HUES48 (cell line): ENCODE results near the gene CRYGN.

Experiments used
- H3K27ac ChIP-seq: one replicate; pipeline ENCODE4 v1.7.0; 2013; ENCODE audit warnings: low read depth, low read length, inconsistent platforms
- H3K27me3 ChIP-seq: 2 replicates; pipeline ENCODE4 v1.6.1; 2013; ENCODE audit warnings: mild to moderate bottlenecking, low read length; ENCODE audit not compliant: control insufficient read depth, insufficient read depth
- H3K36me3 ChIP-seq: 2 replicates; pipeline ENCODE4 v1.6.1; 2013; ENCODE audit warnings: low read length; ENCODE audit not compliant: control insufficient read depth, insufficient read depth
- H3K4me1 ChIP-seq: 2 replicates; pipeline ENCODE4 v1.6.1; 2013; ENCODE audit warnings: mild to moderate bottlenecking, low read length; ENCODE audit not compliant: control insufficient read depth, insufficient read depth
- H3K4me3 ChIP-seq: 2 replicates; pipeline ENCODE4 v1.5.1; 2013; ENCODE audit warnings: mild to moderate bottlenecking, low read depth, low read length
- H3K9ac ChIP-seq: 2 replicates; pipeline ENCODE4 v1.6.1; 2013; ENCODE audit warnings: mild to moderate bottlenecking, low read depth, low read length, moderate library complexity
- H3K9me3 ChIP-seq: 2 replicates; pipeline ENCODE4 v1.6.1; 2013; ENCODE audit warnings: low read length; ENCODE audit not compliant: control insufficient read depth, insufficient read depth

The CRYGN gene

GRCh38 chr7:151423936-151424335 lies 16.0 kb downstream of the CRYGN start:
- Histone ChIP-seq H3K4me3 (no peak overlapping the region), H3K9ac (no peak overlapping the region), H3K9me3 (no peaks in the 10 kb centered on the region), H3K27me3 (peaks cover 4% of the 10 kb centered on the region; the same call in 1 of the 2 replicates), H3K27ac (no peak overlapping the region), H3K36me3 (no peaks in the 10 kb centered on the region), H3K4me1 (peaks cover 12% of the 10 kb centered on the region; the same call in 1 of the 2 replicates)

- Histone ChIP-seq H3K36me3 (no peaks in the 10 kb centered on the region), H3K27ac (no peak overlapping the region), H3K9me3 (no peaks in the 10 kb centered on the region), H3K27me3 (peaks cover 4% of the 10 kb centered on the region; the same call in 1 of the 2 replicates), H3K9ac (no peak overlapping the region), H3K4me1 (peaks cover 5% of the 10 kb centered on the region; the same call in 1 of the 2 replicates), H3K4me3 (no peak overlapping the region)
Measured at GRCh38 chr7:151423226-151423625, 16.7 kb downstream of the CRYGN start.

- Histone ChIP-seq H3K9ac (no peak overlapping the region), H3K4me1 (no peaks in the 10 kb centered on the region), H3K36me3 (no peaks in the 10 kb centered on the region), H3K4me3 (no peak overlapping the region), H3K27ac (no peak overlapping the region), H3K9me3 (no peaks in the 10 kb centered on the region), H3K27me3 (peaks cover 6% of the 10 kb centered on the region; the same call in 1 of the 2 replicates)
Measured at GRCh38 chr7:151422212-151422611, 17.7 kb downstream of the CRYGN start.

- peaks cover 9% of the 10 kb centered on the region; the same call in 1 of the 2 replicates for H3K4me1 ChIP-seq
- H3K36me3 ChIP-seq: no peaks in the 10 kb centered on the region
- no peak overlapping the region for H3K27ac ChIP-seq
- H3K4me3 ChIP-seq: no peak overlapping the region
- H3K9ac ChIP-seq: no peak overlapping the region
- H3K27me3 ChIP-seq: peaks cover 26% of the 10 kb centered on the region
- no peaks in the 10 kb centered on the region for H3K9me3 ChIP-seq
Measured at GRCh38 chr7:151420144-151420543, 19.8 kb downstream of the CRYGN start.

GRCh38 chr7:151416941-151417315 lies 23.0 kb downstream of the CRYGN start:
- Histone ChIP-seq H3K4me3 (no peak overlapping the region), H3K4me1 (peaks cover 11% of the 10 kb centered on the region), H3K9ac (no peak overlapping the region), H3K27ac (no peak overlapping the region), H3K36me3 (no peaks in the 10 kb centered on the region), H3K27me3 (peaks cover 49% of the 10 kb centered on the region), H3K9me3 (no peaks in the 10 kb centered on the region)

GRCh38 chr7:151416112-151416940 lies 23.6 kb downstream of the CRYGN start:
- H3K36me3 ChIP-seq: no peaks in the 10 kb centered on the region
- H3K9me3 ChIP-seq: no peaks in the 10 kb centered on the region
- peaks cover 17% of the 10 kb centered on the region for H3K4me1 ChIP-seq
- no peak overlapping the region for H3K4me3 ChIP-seq
- no peak overlapping the region for H3K27ac ChIP-seq
- peaks cover 53% of the 10 kb centered on the region for H3K27me3 ChIP-seq
- no peak overlapping the region for H3K9ac ChIP-seq

- Histone ChIP-seq H3K27me3 (peaks cover 61% of the 10 kb centered on the region), H3K9me3 (no peaks in the 10 kb centered on the region), H3K4me1 (peaks cover 24% of the 10 kb centered on the region), H3K36me3 (no peaks in the 10 kb centered on the region), H3K9ac (no peak overlapping the region), H3K4me3 (no peak overlapping the region), H3K27ac (no peak overlapping the region)
Measured at GRCh38 chr7:151415375-151416105, 24.4 kb downstream of the CRYGN start.

GRCh38 chr7:151413241-151413640 lies 26.7 kb downstream of the CRYGN start:
- H3K4me1 ChIP-seq: peaks cover 30% of the 10 kb centered on the region
- H3K4me3 ChIP-seq: no peak overlapping the region
- peaks cover 75% of the 10 kb centered on the region for H3K27me3 ChIP-seq
- H3K27ac ChIP-seq: no peak overlapping the region
- no peak overlapping the region for H3K9ac ChIP-seq
- H3K9me3 ChIP-seq: no peaks in the 10 kb centered on the region
- no peaks in the 10 kb centered on the region for H3K36me3 ChIP-seq

- Histone ChIP-seq H3K9me3 (no peaks in the 10 kb centered on the region), H3K4me1 (peaks cover 30% of the 10 kb centered on the region), H3K36me3 (no peaks in the 10 kb centered on the region), H3K4me3 (no peak overlapping the region), H3K9ac (no peak overlapping the region), H3K27ac (no peak overlapping the region), H3K27me3 (peaks cover 73% of the 10 kb centered on the region)
Measured at GRCh38 chr7:151412318-151412717, 27.6 kb downstream of the CRYGN start.

GRCh38 chr7:151411551-151411950 lies 28.4 kb downstream of the CRYGN start:
- H3K9me3 ChIP-seq: no peaks in the 10 kb centered on the region
- H3K36me3 ChIP-seq: 0 out of 2 replicates have a peak, but pooled peaks cover 5% of the 10 kb centered on the region
- H3K9ac ChIP-seq: no peak overlapping the region
- peaks cover 26% of the 10 kb centered on the region for H3K4me1 ChIP-seq
- H3K4me3 ChIP-seq: no peak overlapping the region
- no peak overlapping the region for H3K27ac ChIP-seq
- H3K27me3 ChIP-seq: peaks cover 67% of the 10 kb centered on the region
